K562 (cell line): Measurements from ENCODE around the gene ASIC3. TPM values are rescaled to one million over a fixed set of nuclear protein-coding genes. Genes with fewer than 3 reads are reported as not detected.

Experiments
- HMG20B ChIP-seq: fragments of 250-450 bp; sonication (Bioruptor Pico); IDR thresholded peaks from 2 replicates; pipeline ENCODE4 v1.5.0; 2021; ENCODE audit warnings: mild to moderate bottlenecking
- THRAP3 ChIP-seq: fragments of 450-650 bp; IDR thresholded peaks from 2 replicates; pipeline ENCODE4 v1.6.1; 2016; ENCODE audit warnings: mild to moderate bottlenecking, inconsistent platforms, borderline replicate concordance
- polyA plus RNA-seq, 8 experiments: library from polyadenylated mRNA; depleted of rRNA in 4 of 8; stranded (reverse) in 5 of 8; unstranded in 3 of 8; fragments of >200 nt; fragmentation: Nextera tagmentation in 2 of 8; fragmentation: Illumina TruSeq in 1 of 8; extraction: Ambion mirVana in 2 of 8; extraction: Trizol in 1 of 8; gene quantifications; 2 replicates each; pipeline versions ENCODE4 v1.2.1 to v1.2.3, GENCODE V29; 2011 to 2014; ENCODE audit warnings: inconsistent platforms in 1 of 8, missing spikeins in 1 of 8
- total RNA-seq, 7 experiments: library from RNA; depleted of rRNA in 6 of 7; stranded (reverse); fragments of >200 nt in 6 of 7; fragmentation: Illumina TruSeq in 2 of 7; extraction: Trizol in 2 of 7; gene quantifications; 2 replicates each; pipeline versions ENCODE4 v1.2.1 to v1.2.3, GENCODE V29; 2011 to 2021; ENCODE audit warnings: low replicate concordance in 1 of 7
- TF ChIP-seq, protein P1 (sequence below): fragments of 200-800 bp; sonication (Bioruptor generic); IDR thresholded peaks from 2 replicates; pipeline ENCODE4 v1.6.1; 2016; ENCODE audit warnings: missing genetic modification characterization, missing compliant biosample characterization
- TF ChIP-seq, protein P2 (sequence below): fragments of 450-650 bp; IDR thresholded peaks from 2 replicates; pipeline ENCODE4 v1.6.1; 2018; ENCODE audit warnings: mild to moderate bottlenecking, low read depth; ENCODE audit not compliant: partially characterized antibody
- TF ChIP-seq, protein P3 (sequence below): fragments of 450-650 bp; IDR thresholded peaks from 2 replicates; pipeline ENCODE4 v1.6.1; 2016
- TF ChIP-seq, protein P4 (sequence below): fragments of 450-650 bp; formaldehyde crosslinking; IDR thresholded peaks from 2 replicates; pipeline ENCODE4 v1.4.0; 2022; ENCODE audit warnings: missing genetic modification characterization
- TF ChIP-seq, protein P5 (sequence below): fragments of 250-450 bp; sonication (Bioruptor Pico); IDR thresholded peaks from 2 replicates; pipeline ENCODE4 v1.5.0; 2021

The ASIC3 gene
- total and polyA plus RNA-seq, 9 of the 15 experiments (the other 6 are each of a cell fraction or from before 2014, with no cell fraction given): 0.11 to 5.0 (median 0.87) TPM

DNA sequence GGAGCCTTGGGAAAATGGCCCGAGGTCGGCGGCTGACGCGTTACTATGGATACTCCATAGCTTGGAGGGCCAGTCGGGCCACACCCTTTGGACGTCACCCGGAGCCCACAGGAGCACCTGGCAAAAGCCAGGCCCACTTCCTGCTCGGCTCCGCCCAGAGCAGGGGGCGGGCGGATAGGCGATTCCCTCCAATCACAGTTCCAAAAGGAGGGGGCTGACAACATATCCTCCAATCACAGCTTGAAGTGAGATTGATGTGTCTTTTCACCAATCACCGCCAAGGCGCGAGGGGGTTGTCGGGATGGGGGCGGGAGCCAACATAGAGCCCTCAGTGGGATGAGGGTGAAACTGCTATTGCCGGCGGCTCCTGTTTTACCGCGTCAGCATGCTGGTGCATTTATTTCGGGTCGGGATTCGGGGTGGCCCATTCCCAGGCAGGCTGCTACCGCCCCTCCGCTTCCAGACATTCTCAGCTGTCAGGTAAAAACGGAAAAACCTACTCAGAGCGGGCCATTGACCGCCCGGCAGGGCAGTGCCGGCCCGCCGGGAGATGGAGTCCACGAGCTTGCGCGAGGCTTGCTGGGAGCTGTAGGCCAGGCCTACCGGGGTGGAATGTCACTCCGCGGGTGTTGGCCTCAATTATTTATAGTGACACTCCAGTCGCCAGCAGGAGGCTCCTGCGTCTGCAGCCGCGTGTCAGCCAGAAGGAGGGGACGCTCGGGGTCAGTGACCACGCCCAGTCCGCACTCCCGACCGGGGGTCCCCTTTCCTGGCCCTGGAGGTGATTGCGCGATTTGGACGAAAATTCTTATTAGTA lies 20.0 kb upstream of the ASIC3 start, which contains the start of gene ABCB8 (continued):
- TF ChIP-seq, protein P1, sequence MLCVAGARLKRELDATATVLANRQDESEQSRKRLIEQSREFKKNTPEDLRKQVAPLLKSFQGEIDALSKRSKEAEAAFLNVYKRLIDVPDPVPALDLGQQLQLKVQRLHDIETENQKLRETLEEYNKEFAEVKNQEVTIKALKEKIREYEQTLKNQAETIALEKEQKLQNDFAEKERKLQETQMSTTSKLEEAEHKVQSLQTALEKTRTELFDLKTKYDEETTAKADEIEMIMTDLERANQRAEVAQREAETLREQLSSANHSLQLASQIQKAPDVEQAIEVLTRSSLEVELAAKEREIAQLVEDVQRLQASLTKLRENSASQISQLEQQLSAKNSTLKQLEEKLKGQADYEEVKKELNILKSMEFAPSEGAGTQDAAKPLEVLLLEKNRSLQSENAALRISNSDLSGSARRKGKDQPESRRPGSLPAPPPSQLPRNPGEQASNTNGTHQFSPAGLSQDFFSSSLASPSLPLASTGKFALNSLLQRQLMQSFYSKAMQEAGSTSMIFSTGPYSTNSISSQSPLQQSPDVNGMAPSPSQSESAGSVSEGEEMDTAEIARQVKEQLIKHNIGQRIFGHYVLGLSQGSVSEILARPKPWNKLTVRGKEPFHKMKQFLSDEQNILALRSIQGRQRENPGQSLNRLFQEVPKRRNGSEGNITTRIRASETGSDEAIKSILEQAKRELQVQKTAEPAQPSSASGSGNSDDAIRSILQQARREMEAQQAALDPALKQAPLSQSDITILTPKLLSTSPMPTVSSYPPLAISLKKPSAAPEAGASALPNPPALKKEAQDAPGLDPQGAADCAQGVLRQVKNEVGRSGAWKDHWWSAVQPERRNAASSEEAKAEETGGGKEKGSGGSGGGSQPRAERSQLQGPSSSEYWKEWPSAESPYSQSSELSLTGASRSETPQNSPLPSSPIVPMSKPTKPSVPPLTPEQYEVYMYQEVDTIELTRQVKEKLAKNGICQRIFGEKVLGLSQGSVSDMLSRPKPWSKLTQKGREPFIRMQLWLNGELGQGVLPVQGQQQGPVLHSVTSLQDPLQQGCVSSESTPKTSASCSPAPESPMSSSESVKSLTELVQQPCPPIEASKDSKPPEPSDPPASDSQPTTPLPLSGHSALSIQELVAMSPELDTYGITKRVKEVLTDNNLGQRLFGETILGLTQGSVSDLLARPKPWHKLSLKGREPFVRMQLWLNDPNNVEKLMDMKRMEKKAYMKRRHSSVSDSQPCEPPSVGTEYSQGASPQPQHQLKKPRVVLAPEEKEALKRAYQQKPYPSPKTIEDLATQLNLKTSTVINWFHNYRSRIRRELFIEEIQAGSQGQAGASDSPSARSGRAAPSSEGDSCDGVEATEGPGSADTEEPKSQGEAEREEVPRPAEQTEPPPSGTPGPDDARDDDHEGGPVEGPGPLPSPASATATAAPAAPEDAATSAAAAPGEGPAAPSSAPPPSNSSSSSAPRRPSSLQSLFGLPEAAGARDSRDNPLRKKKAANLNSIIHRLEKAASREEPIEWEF (CRISPR knock-in tag): no peak
- TF ChIP-seq, protein P2, sequence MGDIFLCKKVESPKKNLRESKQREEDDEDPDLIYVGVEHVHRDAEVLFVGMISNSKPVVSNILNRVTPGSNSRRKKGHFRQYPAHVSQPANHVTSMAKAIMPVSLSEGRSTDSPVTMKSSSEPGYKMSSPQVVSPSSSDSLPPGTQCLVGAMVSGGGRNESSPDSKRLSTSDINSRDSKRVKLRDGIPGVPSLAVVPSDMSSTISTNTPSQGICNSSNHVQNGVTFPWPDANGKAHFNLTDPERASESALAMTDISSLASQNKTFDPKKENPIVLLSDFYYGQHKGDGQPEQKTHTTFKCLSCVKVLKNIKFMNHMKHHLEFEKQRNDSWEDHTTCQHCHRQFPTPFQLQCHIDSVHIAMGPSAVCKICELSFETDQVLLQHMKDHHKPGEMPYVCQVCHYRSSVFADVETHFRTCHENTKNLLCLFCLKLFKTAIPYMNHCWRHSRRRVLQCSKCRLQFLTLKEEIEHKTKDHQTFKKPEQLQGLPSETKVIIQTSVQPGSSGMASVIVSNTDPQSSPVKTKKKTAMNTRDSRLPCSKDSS: no peak
- TF ChIP-seq, protein P3, sequence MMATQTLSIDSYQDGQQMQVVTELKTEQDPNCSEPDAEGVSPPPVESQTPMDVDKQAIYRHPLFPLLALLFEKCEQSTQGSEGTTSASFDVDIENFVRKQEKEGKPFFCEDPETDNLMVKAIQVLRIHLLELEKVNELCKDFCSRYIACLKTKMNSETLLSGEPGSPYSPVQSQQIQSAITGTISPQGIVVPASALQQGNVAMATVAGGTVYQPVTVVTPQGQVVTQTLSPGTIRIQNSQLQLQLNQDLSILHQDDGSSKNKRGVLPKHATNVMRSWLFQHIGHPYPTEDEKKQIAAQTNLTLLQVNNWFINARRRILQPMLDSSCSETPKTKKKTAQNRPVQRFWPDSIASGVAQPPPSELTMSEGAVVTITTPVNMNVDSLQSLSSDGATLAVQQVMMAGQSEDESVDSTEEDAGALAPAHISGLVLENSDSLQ: peak; percentile 100
- TF ChIP-seq THRAP3 (no peak), HMG20B (CRISPR knock-in tag) (no peak)
- TF ChIP-seq, protein P4, sequence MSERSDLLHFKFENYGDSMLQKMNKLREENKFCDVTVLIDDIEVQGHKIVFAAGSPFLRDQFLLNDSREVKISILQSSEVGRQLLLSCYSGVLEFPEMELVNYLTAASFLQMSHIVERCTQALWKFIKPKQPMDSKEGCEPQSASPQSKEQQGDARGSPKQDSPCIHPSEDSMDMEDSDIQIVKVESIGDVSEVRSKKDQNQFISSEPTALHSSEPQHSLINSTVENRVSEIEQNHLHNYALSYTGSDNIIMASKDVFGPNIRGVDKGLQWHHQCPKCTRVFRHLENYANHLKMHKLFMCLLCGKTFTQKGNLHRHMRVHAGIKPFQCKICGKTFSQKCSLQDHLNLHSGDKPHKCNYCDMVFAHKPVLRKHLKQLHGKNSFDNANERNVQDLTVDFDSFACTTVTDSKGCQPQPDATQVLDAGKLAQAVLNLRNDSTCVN: no peak
- TF ChIP-seq, protein P5, sequence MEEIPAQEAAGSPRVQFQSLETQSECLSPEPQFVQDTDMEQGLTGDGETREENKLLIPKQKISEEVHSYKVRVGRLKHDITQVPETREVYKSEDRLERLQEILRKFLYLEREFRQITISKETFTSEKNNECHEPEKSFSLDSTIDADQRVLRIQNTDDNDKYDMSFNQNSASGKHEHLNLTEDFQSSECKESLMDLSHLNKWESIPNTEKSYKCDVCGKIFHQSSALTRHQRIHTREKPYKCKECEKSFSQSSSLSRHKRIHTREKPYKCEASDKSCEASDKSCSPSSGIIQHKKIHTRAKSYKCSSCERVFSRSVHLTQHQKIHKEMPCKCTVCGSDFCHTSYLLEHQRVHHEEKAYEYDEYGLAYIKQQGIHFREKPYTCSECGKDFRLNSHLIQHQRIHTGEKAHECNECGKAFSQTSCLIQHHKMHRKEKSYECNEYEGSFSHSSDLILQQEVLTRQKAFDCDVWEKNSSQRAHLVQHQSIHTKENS (CRISPR knock-in tag): no peak
